ENCODE measurements around the gene FNDC3B.

FNDC3B gene

DNA sequence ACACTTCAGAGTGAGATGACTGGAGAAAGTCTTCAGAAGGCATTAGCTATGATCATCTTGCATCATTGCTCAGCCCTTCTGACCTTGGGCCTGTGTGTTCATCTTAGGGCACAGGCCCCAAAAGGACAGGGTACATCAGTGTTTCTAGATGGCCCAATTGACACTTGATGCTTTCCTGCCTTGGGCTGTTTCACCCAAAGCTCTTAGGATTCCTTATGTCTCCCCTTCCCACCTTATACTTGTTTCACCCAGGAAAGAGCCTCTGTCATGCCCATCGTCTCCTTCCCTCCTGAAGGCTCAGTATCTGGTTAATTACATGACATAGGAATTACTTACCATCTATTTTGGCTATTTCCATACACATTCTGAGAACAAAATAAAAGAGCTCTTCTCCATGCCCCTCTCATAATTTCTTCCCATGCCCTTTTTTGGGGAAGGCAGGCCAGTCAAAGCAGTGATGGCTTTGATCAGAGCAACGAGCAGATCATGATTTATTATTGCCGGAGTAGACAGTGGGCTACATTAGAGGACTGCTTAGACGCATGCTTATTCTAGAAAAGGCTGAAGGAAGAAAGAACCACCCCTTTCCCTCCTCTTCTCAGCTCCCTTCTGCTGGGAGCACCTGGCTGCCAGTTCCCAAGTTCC is 335.9 kb downstream of the FNDC3B start:
- no peak for DNase-seq

DNA sequence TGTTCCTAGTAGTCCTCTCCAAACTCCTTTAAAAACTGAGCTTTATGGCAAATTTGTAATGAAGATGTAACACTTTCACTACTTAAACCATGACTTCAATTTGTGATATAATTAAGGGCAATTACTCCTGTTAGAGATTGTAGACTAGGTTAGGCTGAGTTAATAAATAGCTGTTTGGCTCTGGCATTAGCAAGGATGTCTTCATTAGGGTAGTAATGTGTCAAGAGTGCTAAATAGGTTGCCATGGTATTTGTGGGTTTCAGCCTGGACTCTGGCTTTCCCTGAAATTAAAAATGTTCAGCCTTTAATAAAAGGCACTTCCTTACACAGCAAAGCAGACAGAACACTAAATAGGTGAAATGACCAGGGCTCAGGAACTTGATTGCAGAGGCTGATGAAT is 337.0 kb downstream of the FNDC3B start:
- no peak for DNase-seq

DNA sequence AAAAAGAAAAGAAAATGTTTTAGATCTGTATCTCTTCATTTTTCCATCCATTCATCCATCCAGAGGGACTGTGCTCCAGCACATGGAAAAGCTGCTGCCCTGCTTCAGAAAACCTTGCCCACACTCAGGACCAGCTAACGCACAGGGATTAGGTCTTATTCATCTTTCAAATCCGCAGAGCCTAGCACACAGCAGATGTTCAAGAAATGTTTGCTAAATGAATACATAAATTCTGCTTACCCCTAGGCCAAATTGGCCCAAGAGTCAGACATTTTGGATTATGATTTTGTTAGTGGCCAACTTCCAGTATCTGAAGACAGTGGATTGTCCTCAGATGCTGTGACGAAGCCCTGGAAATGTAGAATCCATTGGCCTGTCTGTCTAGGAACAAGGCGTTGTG is 337.5 kb downstream of the FNDC3B start:
- DNase-seq: no peak

DNA sequence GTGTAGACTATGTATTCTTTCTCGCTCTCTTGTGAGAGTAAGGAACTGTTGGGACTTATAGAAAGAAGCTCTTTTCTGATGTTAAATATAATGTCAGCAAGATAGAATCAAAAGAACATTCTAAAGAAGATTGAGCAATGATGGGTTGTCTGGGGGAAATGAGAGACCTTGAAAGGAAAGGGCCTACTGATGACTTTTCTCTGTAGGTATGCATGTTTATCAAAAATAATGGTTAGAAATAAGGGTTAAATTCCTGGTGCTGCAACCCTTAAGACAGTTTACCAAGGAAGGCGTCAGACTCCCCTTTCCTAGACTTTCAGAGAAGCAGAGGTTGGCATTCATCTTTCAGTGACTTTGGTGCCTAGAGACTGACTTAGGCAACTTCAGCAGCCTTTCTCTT is 339.1 kb downstream of the FNDC3B start:
- no peak for DNase-seq

DNA sequence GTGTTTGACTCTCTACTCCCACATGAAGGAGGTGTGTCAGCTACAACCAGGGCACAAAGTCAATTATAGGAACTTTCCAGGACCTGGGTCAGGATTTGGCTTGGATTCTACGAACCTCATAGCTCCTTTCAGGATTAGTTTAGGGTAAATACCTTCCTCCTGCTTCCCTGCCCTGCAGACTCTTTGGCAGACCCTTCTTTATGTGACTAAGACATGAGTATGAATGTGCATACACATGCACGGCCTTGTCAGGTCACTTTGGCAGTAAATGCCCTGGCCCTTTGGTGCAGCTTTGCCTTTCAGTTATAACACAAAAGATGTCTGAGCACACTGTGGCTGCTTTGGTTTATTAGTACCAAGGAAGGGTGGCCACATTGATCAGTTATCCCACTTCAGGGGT is 340.0 kb downstream of the FNDC3B start:
- no peak for DNase-seq

DNA sequence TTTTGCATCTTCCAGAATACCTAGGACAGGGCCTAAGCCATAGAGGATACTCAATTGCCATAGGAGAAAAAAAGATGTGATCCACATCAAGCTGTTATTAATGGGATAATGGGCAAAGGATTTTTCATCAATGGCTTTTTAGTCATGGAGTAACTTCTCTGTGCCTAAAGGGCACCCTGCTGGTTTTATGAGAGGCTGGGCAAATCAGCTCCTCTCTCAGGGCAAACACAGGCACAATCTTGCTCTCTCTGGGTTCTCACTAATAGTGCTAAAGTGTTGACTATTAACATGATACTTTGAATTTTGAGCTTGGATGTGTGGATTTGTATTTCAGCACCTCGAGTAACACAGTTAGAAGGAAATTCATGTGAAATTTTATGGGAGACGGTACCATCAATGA is 341.3 kb downstream of the FNDC3B start:
- DNase-seq: no peak

DNA sequence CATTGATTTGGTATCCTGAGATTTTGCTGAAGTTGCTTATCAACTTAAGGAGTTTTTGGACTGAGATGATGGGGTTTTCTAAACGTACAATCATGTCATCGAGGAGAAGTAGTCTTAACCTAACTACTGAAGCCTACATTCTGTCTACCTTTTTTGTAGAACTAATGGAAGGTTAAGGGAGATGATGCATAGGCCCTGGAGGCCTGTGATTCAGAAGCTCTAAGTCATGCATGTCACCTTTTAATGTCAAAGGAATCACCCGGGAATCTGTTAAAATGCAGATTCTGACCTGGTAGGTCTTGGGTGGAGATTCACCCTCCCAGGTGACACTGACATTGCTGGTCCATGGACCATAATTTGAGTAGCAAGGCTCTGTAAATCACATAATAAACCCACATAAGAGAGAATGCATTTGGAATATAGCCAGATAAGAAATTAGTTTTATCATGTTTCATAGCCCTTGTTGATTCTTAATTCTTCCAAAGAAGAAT is 344.0 kb downstream of the FNDC3B start:
- DNase-seq: no peak

DNA sequence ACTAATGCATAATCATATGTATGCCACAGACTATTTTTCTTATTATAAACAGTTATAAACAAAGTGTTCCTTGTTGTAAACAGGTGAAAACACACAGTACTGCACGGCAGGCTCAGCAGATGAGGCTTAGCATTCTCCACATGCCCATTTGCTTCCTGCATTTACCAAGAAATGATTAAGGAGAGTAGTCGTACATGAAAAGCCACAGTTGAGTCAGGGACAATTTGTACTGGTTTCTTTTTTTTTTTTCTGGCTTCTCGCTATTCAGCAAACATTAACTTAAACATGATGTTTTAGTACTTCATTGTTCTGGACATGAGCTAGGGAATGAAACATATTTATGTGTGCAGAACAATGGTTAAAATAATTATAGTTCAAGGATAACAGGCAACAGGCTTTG is 345.5 kb downstream of the FNDC3B start:
- no peak for DNase-seq

DNA sequence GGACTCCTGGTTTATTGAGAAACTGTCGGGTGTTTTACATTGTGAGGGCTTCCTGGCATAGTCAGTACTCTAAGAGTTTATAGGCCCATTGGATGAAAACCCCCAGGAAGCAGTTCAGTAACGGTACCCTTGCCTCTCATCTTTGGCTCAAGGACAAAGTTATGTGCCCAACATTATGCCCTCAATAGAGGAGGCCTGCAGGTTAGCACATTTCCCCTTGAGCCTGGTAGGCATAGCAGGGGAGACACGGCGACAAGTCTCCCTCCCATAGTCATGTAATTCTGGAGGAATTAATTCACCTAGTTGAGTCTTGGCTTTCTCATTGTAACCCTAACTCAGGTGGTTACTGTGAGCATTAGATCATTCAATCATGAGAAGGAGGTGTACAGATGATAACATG is 348.4 kb downstream of the FNDC3B start:
- DNase-seq: no peak

DNA sequence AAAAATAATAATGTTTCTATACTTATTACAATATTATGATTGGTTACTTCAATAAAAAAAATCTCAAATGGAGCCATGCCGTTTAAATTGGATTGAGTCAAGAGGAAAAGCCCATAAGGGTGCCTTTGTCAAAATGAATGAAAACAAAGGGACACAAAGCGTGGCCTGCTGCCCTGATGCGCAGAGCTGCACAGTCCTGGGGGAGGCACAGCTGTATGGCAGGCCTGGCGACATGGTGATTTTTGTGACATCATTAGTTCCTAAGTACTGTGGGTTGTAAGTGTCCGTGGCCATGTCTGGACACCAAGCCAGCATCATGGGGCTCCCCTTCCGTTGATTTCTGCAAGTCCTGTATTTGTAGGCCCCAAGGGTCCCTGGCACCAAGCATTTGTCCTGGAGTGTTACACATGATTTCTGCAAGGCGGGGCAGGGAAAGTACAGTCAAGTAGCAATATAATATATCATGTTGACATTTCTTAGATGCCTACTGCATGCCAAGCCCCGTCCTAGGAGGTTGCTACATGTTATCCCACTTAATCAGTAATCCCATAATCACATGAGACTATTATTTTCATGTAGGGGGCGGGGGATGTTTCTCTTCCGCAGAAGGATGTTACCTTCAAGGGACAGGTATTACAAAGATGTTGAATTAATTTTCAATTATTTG is 349.2 kb downstream of the FNDC3B start:
- DNase-seq: no peak

DNA sequence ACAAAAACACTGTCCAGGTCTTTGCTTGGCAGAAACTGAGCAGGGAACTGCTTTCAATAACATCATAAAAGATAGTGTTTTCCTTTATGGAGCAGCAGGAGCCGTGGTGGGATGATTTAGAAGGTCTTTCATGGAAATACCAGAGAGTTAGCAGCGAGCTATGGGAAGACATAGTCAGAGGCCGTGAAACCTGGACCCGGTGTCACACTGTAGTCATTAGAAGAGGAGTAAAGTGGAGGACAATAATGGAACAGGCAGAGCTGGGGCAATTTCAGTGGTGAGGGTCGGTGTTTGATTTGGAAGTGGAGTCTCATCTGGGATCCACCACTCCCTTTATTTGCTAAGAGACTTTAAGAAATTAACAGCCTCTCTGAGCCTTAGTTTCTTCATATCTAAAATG is 351.4 kb downstream of the FNDC3B start:
- DNase-seq: no peak

DNA sequence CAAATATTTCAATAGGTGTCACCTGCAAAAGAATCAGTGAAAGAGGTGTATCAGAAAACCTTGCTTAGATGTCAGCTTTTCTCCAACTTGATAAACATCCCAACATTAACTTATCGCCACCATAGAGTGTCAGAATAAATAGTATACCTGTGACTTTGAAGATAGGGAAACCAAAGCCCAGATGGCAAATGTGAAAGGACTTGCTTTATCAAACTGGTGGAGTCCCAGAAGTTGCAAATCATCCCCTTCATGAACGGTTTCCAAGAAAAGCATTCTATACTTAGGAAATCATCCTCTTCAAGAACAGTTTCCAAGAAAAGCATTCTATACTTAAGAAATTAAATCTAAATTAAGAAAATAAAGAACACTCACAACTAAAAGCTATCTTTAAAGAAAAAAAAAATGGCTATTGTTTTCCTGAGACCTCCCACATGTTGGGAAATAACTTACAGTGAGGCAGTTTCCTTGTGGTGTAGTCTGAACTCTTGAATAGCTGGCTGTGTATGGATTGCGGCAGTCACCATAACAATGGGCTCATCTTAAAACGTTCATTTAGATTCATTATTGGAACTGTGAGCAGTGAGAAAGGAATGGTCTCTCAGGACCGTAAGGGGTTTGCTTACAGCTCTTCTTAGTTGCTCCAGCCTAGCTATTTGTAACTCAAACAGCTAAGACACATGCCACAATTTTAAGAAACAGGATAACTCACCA is 352.4 kb downstream of the FNDC3B start:
- no peak for DNase-seq

DNA sequence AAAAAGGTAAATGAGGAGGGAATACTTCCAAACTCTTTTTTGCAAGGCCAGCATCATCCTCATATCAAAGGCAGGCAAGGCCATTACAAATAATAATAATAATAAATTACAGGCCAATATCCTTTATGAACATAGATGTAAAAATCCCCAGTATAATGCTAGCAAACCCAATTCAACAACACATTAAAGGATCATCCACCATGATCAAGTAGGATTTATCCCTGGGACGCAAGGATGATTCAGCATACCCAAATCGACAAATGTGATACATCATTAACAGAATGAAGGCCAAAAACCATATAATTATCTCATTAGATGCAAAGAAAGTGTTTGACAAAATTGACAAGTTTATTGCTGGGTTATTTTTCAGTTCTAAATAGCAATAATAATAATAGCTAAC is 355.3 kb downstream of the FNDC3B start:
- DNase-seq: no peak

DNA sequence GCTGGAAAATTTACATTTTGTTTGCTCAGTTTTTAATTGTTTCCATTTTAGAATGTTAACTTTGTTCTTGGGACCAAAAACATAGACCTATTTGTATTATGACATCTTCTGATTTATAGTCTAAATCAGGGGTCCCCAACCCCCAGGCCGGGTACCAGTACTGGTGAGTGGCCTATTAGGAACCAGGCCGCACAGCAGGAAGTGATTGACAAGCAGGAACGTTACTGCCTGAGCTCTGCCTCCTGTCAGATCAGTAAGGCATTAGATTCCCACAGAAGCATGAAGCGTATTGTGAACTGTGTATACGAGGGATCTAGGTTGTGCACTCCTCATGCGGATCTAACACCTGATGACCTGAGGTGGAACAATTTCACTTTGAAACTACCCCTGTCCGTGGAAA is 357.0 kb downstream of the FNDC3B start:
- no peak for DNase-seq

DNA sequence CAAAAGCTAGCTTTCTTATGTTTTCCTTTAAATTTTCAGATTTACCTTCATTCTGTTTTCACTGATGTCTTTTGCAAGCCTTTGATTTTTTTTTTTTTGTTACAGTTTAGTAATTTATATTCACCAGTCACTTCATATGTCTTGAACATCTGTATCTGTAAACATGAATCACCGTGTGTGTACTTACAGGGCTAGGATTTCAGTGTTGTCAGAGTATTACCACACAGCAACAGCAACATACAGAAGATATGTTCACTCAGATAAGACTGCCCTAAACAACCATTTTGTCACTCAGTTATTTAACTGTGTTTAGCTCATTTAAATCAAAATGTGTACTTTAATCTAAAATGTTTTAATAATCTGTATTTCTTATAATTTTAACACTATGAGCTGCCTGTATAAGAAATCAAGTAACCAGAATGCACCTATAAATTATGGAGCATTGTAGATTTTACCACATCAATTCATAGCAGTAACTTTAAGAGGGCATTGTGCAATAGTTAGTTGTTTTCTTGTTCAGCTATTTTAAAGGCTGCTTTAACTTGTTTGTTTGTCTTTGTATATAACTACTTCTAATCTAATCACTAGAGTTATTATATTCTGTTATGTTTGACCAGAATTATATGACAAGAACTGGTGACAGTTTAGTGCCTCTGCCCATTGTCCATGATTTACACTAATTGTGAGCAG is 358.5 kb downstream of the FNDC3B start:
- no peak for DNase-seq

DNA sequence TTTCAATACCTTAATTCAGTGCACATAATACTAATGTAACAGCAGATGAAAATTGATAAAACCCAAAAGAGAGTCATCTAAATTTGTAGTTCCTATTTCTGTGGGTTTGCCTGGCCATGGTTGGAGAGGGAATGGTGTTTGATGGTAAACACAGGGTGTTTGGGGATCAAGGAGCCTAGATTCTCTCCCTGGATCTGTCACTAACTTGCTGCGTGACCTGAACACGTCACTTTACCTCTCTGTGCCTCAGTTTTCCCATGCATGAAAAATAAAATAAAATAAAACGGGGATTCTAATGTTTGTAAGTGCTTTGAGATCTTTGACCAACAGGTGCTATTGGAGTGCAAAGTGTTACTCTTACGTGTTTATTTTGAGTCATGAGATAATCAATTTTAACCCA is 359.1 kb downstream of the FNDC3B start:
- no peak for DNase-seq

DNA sequence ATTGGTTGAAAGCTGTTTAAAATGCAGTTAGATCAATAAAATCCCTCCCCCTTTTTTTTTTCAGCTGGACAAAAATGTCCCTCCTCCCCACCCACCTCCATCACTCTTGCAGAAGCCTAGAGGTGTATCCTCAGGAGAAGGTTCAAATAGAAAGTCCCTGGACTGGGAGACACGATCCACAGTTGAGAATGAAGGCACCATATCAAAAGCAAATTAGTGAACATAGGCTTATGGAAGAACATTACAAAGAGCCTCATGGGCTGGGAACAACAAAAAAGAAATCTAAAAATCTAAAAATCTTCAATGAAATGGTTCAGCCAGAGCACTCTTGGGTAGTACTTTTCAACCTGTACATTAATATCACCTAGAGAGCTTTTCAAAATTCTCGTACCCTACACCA is 362.7 kb downstream of the FNDC3B start:
- DNase-seq: no peak

DNA sequence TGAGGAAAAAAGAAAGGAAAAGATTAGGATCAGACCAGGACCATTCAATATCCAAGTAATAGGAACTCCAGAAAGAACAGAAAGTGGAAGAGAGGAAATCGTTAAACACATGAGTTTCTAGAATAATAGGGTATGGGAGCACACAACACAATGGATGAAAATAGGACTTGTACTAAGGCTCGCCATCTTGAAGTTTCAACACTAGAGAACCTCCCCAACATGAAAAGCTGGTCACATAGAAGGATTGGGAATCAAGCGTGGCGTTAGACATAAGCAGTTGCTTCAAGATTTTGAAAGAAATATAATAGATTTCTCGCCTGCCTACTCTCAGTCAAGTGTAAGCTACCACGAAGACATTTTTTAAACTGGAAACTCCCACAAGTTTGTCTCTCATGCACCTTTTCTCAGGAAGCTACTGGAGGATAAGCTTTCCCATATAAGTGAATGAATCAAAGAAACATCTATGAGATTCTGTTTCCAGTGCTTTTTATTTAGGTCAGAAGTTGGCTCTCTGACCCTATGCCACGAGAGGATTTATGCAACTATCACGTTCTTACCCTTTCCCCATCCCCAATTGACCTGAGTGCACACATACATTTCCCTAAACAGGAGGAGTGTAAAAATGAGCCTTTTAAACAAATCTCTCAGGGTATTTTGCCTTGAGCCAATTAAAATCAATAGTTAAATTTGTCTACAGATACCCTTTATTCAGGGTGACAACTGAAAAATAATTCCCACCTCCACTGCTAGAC is 363.7 kb downstream of the FNDC3B start:
- no peak for DNase-seq

DNA sequence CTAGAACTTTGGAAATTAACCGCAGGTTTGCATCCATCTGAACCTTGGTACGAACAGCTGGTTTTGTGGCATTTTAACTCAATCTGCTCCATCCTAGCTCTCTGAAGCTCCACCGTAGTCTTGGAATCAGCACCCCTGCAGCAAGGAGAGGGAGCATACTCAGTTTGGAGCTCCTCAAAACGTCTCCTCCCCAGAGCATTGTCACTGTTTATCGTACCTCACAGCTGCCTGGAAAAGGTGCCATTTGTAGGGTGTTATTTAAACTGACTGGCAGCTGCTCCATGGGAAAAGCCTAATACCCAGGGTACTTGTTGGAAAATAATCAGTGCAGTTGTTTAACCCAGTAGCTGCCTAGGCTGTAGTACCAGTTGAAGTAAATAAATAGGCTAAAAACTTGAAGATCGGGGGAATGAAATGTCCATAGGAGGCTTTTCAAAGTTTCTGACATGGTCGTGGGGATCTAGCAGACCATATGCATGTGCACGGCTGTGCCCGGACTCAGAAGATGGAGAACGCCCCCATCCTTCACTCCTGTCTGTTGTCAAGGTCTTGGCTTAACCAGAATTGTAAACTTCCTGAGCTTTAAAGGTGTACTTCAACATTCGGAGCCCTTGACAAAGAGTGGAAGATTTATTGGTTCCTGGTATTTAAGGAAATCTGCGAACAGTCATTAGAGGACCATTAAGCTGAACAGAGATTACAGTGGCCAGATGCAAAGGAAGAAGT is 365.0 kb downstream of the FNDC3B start:
- no peak for DNase-seq

DNA sequence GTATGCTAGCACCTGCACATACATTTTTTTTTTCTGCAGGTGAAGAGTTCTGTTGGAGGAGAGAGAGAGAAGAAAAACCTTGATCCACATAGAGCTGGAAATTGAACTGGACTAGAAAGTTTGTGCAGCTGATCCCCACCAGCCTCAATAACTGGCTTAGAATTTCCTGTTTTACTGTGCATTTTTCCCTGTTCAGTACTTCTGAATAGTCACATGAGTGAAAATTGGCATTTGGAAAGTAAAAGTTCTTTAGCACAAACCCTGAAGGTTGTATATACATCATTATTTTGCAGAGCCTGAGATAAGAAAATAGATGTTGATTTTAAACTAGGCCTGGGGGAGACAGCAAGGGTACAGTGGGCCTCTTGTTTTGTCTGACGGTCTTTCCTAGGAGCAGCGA is 366.5 kb downstream of the FNDC3B start:
- DNase-seq: no peak

DNA sequence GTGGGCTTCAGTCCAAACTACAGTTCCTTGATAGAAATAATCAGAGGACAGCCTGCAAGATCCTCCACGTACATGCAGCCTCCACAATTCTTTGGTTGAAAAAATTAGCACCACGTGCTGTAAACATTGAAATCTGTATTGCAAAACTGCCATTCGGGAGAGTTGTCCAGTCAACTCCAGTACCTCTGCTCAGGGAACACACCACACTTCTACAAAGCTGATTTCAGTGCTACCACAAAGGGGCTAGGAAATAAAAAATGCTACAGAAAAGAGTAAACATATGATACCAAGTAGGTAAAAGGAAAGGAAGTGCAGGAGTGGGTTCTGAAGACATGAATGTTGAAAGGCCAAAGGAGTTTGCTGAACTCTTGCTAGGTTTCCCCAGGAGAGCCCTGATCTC is 368.5 kb downstream of the FNDC3B start:
- DNase-seq: no peak

Data from suppressor macrophage (primary cell).